IMR-90 (cell line): Measurements from ENCODE around the gene NEK6. TPM values are rescaled to one million over a fixed set of nuclear protein-coding genes. Genes with fewer than 3 reads are reported as not detected.

Source experiments
- ATAC-seq: fragments of 200-7000 bp; cut with Tn5 transposase; 2 replicates; pipeline ENCODE4 v1.9.1; 2020; ENCODE audit warnings: low read depth, mild to moderate bottlenecking, moderate library complexity
- BruUV-seq: library from RNA; stranded (reverse); fragments of 400-500 nt; replicated peaks from 2 replicates; lab custom pipeline; 2021; lab: Mats Ljungman, UMichigan
- CTCF ChIA-PET: fragments of 300-600 bp; formaldehyde crosslinking; extraction: SDS; loops from one replicate; lab custom pipeline; 2021; ENCODE audit warnings: antibody characterized with exemption; lab: Yijun Ruan, JAX
- POLR2A ChIA-PET: fragments of 300-600 bp; sonication (Branson Sonifier 250); formaldehyde crosslinking; loops from one replicate; lab custom pipeline; 2022; ENCODE audit warnings: antibody characterized with exemption; ENCODE audit not compliant: unreplicated experiment; lab: Charles Lee
- DNase-seq: peaks from one replicate; pipeline ENCODE4 v3.0.0; 2013
- H2AFZ ChIP-seq: replicated peaks from 2 replicates; pipeline ENCODE3; 2013; ENCODE audit warnings: low read length, mild to moderate bottlenecking; ENCODE audit not compliant: poor library complexity
- H2AK5ac ChIP-seq: 2 replicates; pipeline ENCODE4 v1.6.1; 2013; ENCODE audit warnings: low read depth, low read length, inconsistent platforms
- H2AK9ac ChIP-seq: replicated peaks from 2 replicates; pipeline ENCODE3; 2013; ENCODE audit warnings: mild to moderate bottlenecking, low read depth, low read length, moderate library complexity; ENCODE audit not compliant: poor library complexity
- H2BK120ac ChIP-seq: 2 replicates; pipeline ENCODE4 v1.6.1; 2013; ENCODE audit warnings: low read depth, low read length, inconsistent platforms
- H2BK15ac ChIP-seq: 3 replicates; pipeline ENCODE4 v1.6.1; 2013; ENCODE audit warnings: low read depth, low read length, inconsistent platforms
- H2BK20ac ChIP-seq: 2 replicates; pipeline ENCODE4 v1.6.1; 2013; ENCODE audit warnings: low read depth, mild to moderate bottlenecking, inconsistent platforms, low read length, moderate library complexity
- H2BK5ac ChIP-seq: 2 replicates; pipeline ENCODE4 v1.6.1; 2013; ENCODE audit warnings: mild to moderate bottlenecking, low read depth, low read length, inconsistent platforms; ENCODE audit not compliant: poor library complexity, severe bottlenecking
- H3K14ac ChIP-seq: replicated peaks from 2 replicates; pipeline ENCODE4 v1.6.1; 2013; ENCODE audit warnings: low read depth, low read length, inconsistent platforms
- H3K18ac ChIP-seq: 2 replicates; pipeline ENCODE4 v1.6.1; 2013; ENCODE audit warnings: low read depth, low read length, control low read depth
- H3K23ac ChIP-seq: 2 replicates; pipeline ENCODE4 v1.6.1; 2013; ENCODE audit warnings: low read depth, low read length, inconsistent platforms
- H3K27ac ChIP-seq: 2 replicates; pipeline ENCODE4 v1.5.1; 2013; ENCODE audit warnings: mild to moderate bottlenecking, control low read depth, low read length; ENCODE audit not compliant: insufficient read depth
- H3K27me3 ChIP-seq: 2 replicates; pipeline ENCODE4 v1.6.1; 2013; ENCODE audit warnings: low read length; ENCODE audit not compliant: control insufficient read depth, insufficient read depth
- H3K36me3 ChIP-seq: 2 replicates; pipeline ENCODE4 v1.6.1; 2013; ENCODE audit warnings: low read length, mixed read lengths; ENCODE audit not compliant: control insufficient read depth, insufficient read depth
- H3K4ac ChIP-seq: 2 replicates; pipeline ENCODE4 v1.6.1; 2013; ENCODE audit warnings: low read depth, low read length, inconsistent platforms
- H3K4me1 ChIP-seq: 2 replicates; pipeline ENCODE4 v1.6.1; 2013; ENCODE audit warnings: low read length, mixed read lengths; ENCODE audit not compliant: control insufficient read depth, insufficient read depth
- H3K4me2 ChIP-seq: 2 replicates; pipeline ENCODE4 v1.6.1; 2013; ENCODE audit warnings: low read depth, mild to moderate bottlenecking, control low read depth, low read length, moderate library complexity
- H3K4me3 ChIP-seq: 2 replicates; pipeline ENCODE4 v1.5.1; 2013; ENCODE audit warnings: low read depth, mild to moderate bottlenecking, control low read depth, low read length, moderate library complexity; ENCODE audit not compliant: insufficient read depth
- H3K56ac ChIP-seq: 2 replicates; pipeline ENCODE4 v1.6.1; 2013; ENCODE audit warnings: low read length, inconsistent platforms; ENCODE audit not compliant: insufficient read depth; ENCODE audit errors: extremely low read depth
- H3K79me1 ChIP-seq, 2 experiments: 2 replicates each; pipeline ENCODE4 v1.6.1; 2013; ENCODE audit warnings: low read length in 2 of 2, inconsistent platforms in 1 of 2, low read depth in 1 of 2
- H3K9ac ChIP-seq: 2 replicates; pipeline ENCODE4 v1.6.1; 2013; ENCODE audit warnings: low read depth, low read length, control low read depth
- H3K9me1 ChIP-seq: 2 replicates; pipeline ENCODE4 v1.6.1; 2013; ENCODE audit warnings: low read length, inconsistent platforms; ENCODE audit not compliant: insufficient read depth
- H3K9me3 ChIP-seq: 2 replicates; pipeline ENCODE4 v1.6.1; 2013; ENCODE audit warnings: low read length; ENCODE audit not compliant: control insufficient read depth, insufficient read depth
- H4K20me1 ChIP-seq: 2 replicates; pipeline ENCODE4 v1.6.1; 2013; ENCODE audit warnings: low read length, inconsistent platforms; ENCODE audit not compliant: insufficient read depth
- H4K5ac ChIP-seq: 2 replicates; pipeline ENCODE4 v1.6.1; 2013; ENCODE audit warnings: mild to moderate bottlenecking, low read depth, low read length, control low read depth
- H4K8ac ChIP-seq, 2 experiments: 2 replicates each; pipeline ENCODE4 v1.6.1; 2013; ENCODE audit warnings: low read depth in 2 of 2, low read length in 2 of 2, control low read depth in 1 of 2, inconsistent platforms in 1 of 2
- H4K91ac ChIP-seq: 2 replicates; pipeline ENCODE4 v1.6.1; 2013; ENCODE audit warnings: low read depth, low read length, inconsistent platforms; ENCODE audit not compliant: insufficient read depth
- CHD1 ChIP-seq: IDR thresholded peaks from 2 replicates; pipeline ENCODE4 v1.6.1; 2012; ENCODE audit warnings: low read depth, low read length, improper control_type of control experiment
- MAZ ChIP-seq: IDR thresholded peaks from 2 replicates; pipeline ENCODE4 v1.6.1; 2012; ENCODE audit warnings: low read depth, mild to moderate bottlenecking, low read length, improper control_type of control experiment, moderate library complexity, borderline replicate concordance
- RCOR1 ChIP-seq: IDR thresholded peaks from 2 replicates; pipeline ENCODE4 v1.6.1; 2012; ENCODE audit warnings: mild to moderate bottlenecking, low read length, improper control_type of control experiment; ENCODE audit not compliant: insufficient replicate concordance
- WGBS, 2 experiments: methylation state at CpG; one replicate each; pipeline versions ENCODE4 v1.1.5 to v1.1.7; 2013; ENCODE audit warnings: missing lambda C conversion rate in 2 of 2; ENCODE audit not compliant: insufficient read length in 1 of 2; ENCODE audit errors: extremely low coverage in 2 of 2; 5-methylcytosine and 5-hydroxymethylcytosine counted together
- dilution Hi-C: fragments of 300-500 bp; cut with HindIII; formaldehyde crosslinking; loops from one replicate; pipeline ENCODE4 v1.14.3; 2018; ENCODE audit warnings: low sequenced_read_pairs; ENCODE audit not compliant: unreplicated experiment
- in situ Hi-C: fragments of 300-500 bp; cut with MboI; formaldehyde crosslinking; loops from 3 replicates; pipeline ENCODE4 v1.14.3; 2019; ENCODE audit warnings: low sequenced_read_pairs, inconsistent platforms, mixed read lengths
- intact Hi-C: fragments of 100-400 bp; cut with micrococcal nuclease; formaldehyde crosslinking; loops from 2 replicates; pipeline ENCODE4 v1.10.0; 2022
- polyA plus RNA-seq, 3 experiments: library from polyadenylated mRNA; depleted of rRNA; stranded (reverse); fragments of >200 nt; gene quantifications; 2 replicates each; pipeline ENCODE4 v1.2.3, GENCODE V29; 2012; ENCODE audit warnings: low replicate concordance in 1 of 3
- total RNA-seq: library from RNA; depleted of rRNA; stranded (reverse); fragments of >200 nt; gene quantifications from 2 replicates; pipeline ENCODE4 v1.2.3, GENCODE V29; 2012

Gene NEK6
- total and polyA plus RNA-seq, 2 of the 4 experiments (the other 2 are of a cell fraction), result 79.9 to 112 TPM

DNA sequence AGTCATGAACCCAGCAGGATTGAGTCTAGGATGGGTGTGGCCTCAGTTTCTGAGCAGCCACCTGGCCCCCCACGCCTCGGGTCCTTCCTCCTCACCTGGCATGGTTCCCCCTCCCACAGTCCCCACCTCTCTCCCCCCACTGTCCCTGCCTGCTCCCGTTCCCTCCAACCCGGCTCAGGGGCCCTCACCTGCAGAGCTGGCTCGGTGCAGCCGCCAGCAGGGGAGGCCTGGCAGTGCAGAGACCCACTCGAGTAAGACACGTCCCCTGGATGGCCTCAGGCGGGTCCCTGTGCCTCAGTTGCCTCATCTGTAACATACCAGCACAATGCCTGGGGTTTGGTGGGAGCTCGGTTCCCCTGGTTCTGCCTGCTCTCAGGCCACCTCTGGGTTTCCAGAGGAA is 66.2 kb downstream of the NEK6 start:
- Histone ChIP-seq H4K8ac (no peak overlapping the region), H3K79me1 (peaks cover 12 to 59% of the 10 kb centered on the region in 2 experiments), H4K5ac (no peak overlapping the region), H2BK15ac (no peak overlapping the region), H2AFZ (no peak overlapping the region), H2BK5ac (no peak overlapping the region), H4K91ac (no peak overlapping the region), H3K27me3 (no peaks in the 10 kb centered on the region), H3K4me1 (peaks cover 6% of the 10 kb centered on the region; the same call in 1 of the 2 replicates), H3K4me3 (no peak overlapping the region), H3K9ac (no peak overlapping the region), H3K36me3 (peaks cover 78% of the 10 kb centered on the region), H3K27ac (no peak overlapping the region), H3K9me1 (peaks cover 4% of the 10 kb centered on the region; the same call in 1 of the 2 replicates), H3K56ac (no peak overlapping the region), H2AK9ac (no peak overlapping the region), H2AK5ac (no peak overlapping the region), H3K23ac (no peak overlapping the region), H3K4me2 (no peak overlapping the region), H3K4ac (no peak overlapping the region), H3K9me3 (no peaks in the 10 kb centered on the region), H3K18ac (no peak overlapping the region), H4K20me1 (peaks cover 5% of the 10 kb centered on the region; the same call in 1 of the 2 replicates), H2BK120ac (no peak overlapping the region), H3K14ac (no peak overlapping the region), H2BK20ac (no peak overlapping the region)
- ATAC-seq, result no peak
- TF ChIP-seq CHD1 (no peak), MAZ (no peak), RCOR1 (no peak)
- POLR2A ChIA-PET, result no interaction called here
- intact Hi-C loops, result no loop called here
- no peak for DNase-seq
- no TSS peak for BruUV-seq
- dilution Hi-C loops, result no loop called here
- CTCF ChIA-PET, result no interaction called here
- WGBS, 2 experiments, result 96% methylated on average over 6 of the region's 10 CpGs; no CpG with 5 or more reads in 1 of the 2 experiments
- in situ Hi-C loops, result loop anchor here (5.0 to 25.0 kb wide), 2 partner anchors 197 to 787 kb away; no protein-coding TSS in a partner anchor
